GM19395 (cell line): ENCODE data around the gene ATIC.
A peak's percentile ranks its signal among the peaks of the same experiment; 100 is the strongest.

ENCODE experiments used
- ATAC-seq: cut with Tn5 transposase; IDR thresholded peaks from one replicate; pipeline ENCODE4 v1.9.1; 2021; ENCODE audit warnings: mild to moderate bottlenecking, moderate library complexity; ENCODE audit not compliant: unreplicated experiment

The ATIC gene

GRCh38 chr2:215314896-215315295 lies 3.0 kb downstream of the ATIC start:
- no peak for ATAC-seq

- no peak for ATAC-seq
These were observed 3.4 kb downstream of the ATIC start for GRCh38 chr2:215315301-215315700.

GRCh38 chr2:215316336-215316735 lies 4.5 kb downstream of the ATIC start:
- ATAC-seq = no peak

DNA sequence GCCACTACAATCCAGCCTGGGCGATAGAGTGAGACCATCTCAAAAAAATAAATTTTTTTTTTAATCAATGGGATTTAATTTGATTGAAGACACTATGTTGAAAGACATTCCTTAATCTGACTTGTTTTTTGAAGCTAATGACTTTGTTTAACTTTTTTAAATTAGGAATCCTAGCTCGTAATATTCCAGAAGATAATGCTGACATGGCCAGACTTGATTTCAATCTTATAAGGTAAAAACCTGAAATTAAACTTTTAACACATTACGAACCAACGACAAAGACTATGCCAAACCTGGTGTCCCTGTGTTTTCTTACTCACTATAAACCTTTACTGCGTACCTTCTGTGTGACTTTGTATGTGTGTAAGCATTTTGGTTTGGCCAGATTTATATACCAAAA lies 7.6 kb downstream of the ATIC start:
- ATAC-seq = no peak

GRCh38 chr2:215320102-215320501 lies 8.2 kb downstream of the ATIC start:
- no peak for ATAC-seq

GRCh38 chr2:215320679-215321078 lies 8.8 kb downstream of the ATIC start:
- ATAC-seq = no peak

- ATAC-seq = no peak
These were observed 13.0 kb downstream of the ATIC start for GRCh38 chr2:215324811-215325210.

DNA sequence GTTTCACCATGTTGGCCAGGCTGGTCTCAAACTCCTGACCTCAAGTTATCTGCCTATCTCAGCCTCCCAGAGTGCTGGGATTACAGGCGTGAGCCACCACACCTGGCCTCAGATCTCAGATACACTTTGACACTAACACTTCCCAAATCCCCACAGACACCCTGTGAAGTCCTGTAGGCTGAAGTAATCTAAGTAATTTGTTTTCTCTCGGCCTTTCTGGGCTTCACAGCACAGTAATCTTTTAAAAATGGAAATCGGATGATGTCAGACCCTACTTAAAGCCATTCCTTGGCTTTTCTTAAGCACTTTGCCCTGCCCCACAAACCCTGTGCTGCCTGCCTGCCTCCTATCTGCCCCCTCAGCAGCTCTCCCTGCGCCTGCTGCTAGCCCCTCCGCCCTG lies 16.2 kb downstream of the ATIC start:
- no peak for ATAC-seq

DNA sequence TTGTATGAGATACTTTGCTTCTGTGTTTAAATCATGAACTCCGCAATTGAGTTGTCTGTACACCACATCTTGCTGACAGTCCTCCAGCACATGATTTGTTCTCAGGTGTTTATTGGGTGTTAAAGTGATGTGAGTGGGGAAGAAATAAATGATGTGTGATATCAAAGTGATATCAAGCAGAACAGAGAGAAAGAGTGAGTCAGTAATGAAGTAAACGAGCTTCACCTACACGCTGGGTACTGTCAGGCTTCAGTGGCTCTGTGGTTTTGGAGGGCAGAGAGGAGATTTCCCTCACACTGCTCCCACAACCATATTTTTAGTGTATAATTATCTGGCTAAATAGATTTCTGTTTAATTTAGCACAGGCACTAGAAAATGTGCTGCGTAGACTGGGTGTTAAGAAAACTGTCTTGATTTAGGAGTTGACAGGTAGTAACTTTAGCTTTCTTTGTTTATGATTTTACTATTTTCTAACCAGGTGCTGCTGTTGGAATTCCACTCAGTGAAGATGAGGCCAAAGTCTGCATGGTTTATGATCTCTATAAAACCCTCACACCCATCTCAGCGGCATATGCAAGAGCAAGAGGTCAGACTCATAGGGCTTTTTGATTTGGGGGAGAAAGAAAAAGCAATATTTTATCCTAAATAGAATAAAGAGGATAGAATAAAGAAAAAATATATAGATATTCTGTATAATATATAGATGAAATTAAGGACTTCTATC lies 21.2 kb downstream of the ATIC start:
- ATAC-seq = peak; percentile 74

GRCh38 chr2:215338883-215339679 lies 27.2 kb downstream of the ATIC start:
- ATAC-seq = no peak

GRCh38 chr2:215347878-215348277 lies 36.0 kb downstream of the ATIC start:
- ATAC-seq = no peak

- ATAC-seq = no peak
These were observed 40.7 kb downstream of the ATIC start for GRCh38 chr2:215352602-215353001.

- ATAC-seq = no peak
These were observed 43.2 kb downstream of the ATIC start for GRCh38 chr2:215354771-215355695.

DNA sequence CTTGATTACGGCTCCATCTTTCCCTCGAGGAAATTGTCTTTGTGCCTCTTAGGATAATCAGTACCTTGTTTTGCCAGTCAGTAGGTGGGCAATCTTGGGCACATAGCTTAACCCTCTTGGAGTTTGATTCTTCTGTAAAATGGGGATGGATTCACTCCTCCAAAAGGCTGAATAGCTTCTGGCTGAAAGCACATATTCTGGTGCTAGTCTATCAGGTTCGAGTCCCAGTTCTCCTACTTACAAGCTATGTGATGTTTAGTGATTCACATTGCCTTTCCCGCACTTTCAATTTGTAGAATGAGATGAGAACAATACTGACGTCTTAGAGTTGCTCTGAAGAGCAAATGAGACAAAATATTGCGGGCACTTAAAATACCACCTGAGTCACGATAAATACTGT lies 43.9 kb downstream of the ATIC start:
- ATAC-seq = no peak

DNA sequence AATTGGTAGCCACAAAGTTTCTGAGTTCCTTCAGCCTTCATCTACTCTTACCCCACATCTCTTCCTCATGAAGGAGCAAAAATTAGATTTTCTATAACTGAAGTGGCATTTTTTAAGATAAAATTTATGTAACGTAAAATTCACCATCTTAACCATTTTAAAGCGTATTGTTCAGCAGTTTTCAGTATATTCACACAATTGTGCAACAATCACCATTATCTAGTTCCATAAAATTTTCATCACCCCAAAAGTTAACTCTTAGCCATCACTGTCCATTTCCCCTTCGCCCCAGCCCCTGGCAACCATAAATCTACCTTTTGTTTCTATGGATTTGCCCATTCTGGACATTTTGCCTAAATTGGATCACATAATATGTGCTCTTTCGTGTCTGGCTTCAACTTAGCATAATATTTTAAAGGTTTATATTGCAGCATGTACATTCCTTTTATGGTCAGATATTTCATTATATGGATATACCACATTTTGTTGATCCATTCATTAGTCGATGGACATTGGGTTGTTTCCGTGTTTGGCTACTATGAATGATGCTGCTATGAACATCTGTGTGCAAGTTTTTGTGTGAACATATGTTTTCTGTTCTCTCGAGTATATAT lies 44.6 kb downstream of the ATIC start:
- ATAC-seq = no peak

- ATAC-seq = no peak
These were observed 45.1 kb downstream of the ATIC start for GRCh38 chr2:215356948-215357461.

- ATAC-seq = no peak
These were observed 45.8 kb downstream of the ATIC start for GRCh38 chr2:215357660-215358059.

DNA sequence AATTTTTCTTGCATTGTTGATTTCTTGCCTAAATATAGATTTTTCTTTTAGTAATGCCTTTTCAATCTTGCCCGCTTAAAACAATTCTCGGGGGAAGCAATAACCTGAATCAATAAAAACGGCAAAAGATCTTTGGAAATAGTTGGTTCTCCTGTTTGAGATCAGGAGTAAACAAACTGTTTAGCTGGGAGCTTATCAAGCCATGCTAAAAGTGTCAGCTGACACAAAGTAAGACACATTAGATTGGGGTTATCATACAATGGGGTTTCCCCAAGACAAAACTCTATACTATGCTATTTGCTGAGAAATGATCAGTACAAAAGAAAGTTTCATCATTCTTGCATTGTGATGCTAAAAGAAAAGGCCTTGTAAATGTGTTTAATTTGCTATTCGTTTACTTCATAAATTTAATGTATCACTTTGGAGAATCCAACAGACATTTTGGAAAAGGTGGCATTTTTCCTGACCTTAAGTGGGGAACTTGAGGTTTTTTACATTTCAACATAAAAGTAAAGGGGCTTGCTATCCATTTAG lies 46.5 kb downstream of the ATIC start:
- ATAC-seq = no peak

- no peak for ATAC-seq
These were observed 47.2 kb downstream of the ATIC start for GRCh38 chr2:215358891-215359575.

- no peak for ATAC-seq
These were observed 47.7 kb downstream of the ATIC start for GRCh38 chr2:215359576-215359922.
